Upper lobe of right lung (tissue), 1 donor: ENCODE measurements around the gene SAAL1. TPM values are rescaled to one million over a fixed set of nuclear protein-coding genes. Genes with fewer than 3 reads are reported as not detected.

Experiments
- ATAC-seq: fragments of 200-7000 bp; cut with Tn5 transposase; one replicate; pipeline ENCODE4 v1.9.1; 2020; ENCODE audit warnings: mild to moderate bottlenecking, moderate library complexity
- DNase-seq: peaks from one replicate; pipeline ENCODE4 v3.0.0-alpha.2; 2020
- H3K27ac ChIP-seq: fragments of 200-600 bp; one replicate; pipeline ENCODE4 v1.8.0; 2022
- H3K27me3 ChIP-seq: fragments of 200-600 bp; one replicate; pipeline ENCODE4 v1.8.0; 2022; ENCODE audit warnings: mild to moderate bottlenecking
- H3K36me3 ChIP-seq: fragments of 200-600 bp; one replicate; pipeline ENCODE4 v1.8.0; 2022
- H3K4me1 ChIP-seq: fragments of 200-600 bp; one replicate; pipeline ENCODE4 v1.8.0; 2022
- H3K4me3 ChIP-seq: fragments of 200-600 bp; one replicate; pipeline ENCODE4 v1.8.0; 2022; ENCODE audit warnings: mild to moderate bottlenecking
- H3K9me3 ChIP-seq: fragments of 200-600 bp; one replicate; pipeline ENCODE4 v1.8.0; 2022
- CTCF ChIP-seq: fragments of 200-600 bp; IDR thresholded peaks from one replicate; pipeline ENCODE4 v1.8.0; 2022; ENCODE audit warnings: antibody characterized with exemption
- intact Hi-C: fragments of 100-400 bp; cut with DNase I; formaldehyde crosslinking; loops from one replicate; pipeline ENCODE4 v1.11.0; 2022
- total RNA-seq: library from RNA; stranded (reverse); fragmentation: NEBNext Ultra II Directional; extraction: Animal tissue kit (Norgen Biotek cat#: 25700); gene quantifications from one replicate; pipeline ENCODE4 v1.2.1, GENCODE V29; 2021
- donor health status: DM: no; HTN: yes; CAD: no; lungs with severe emphysema.

The SAAL1 gene
- total RNA-seq, 1 donor from 2014 or later: 8.8 TPM

- no peak for ATAC-seq
Measured at GRCh38 chr11:18065572-18065971, 40.3 kb downstream of the SAAL1 start.

GRCh38 chr11:18064450-18065054 is 41.3 kb downstream of the SAAL1 start:
- Histone ChIP-seq H3K9me3 (no peaks in the 10 kb centered on the region), H3K4me1 (no peaks in the 10 kb centered on the region), H3K27me3 (no peaks in the 10 kb centered on the region), H3K36me3 (no peaks in the 10 kb centered on the region), H3K27ac (no peak overlapping the region), H3K4me3 (no peak overlapping the region)
- DNase-seq: no peak
- intact Hi-C loops: no loop called here
- ATAC-seq: no peak
- no peak for TF ChIP-seq CTCF

More at GRCh38 chr11:18065572-18065971, 40.3 kb downstream of the SAAL1 start:
- Histone ChIP-seq H3K4me1 (no peaks in the 10 kb centered on the region), H3K4me3 (no peak overlapping the region), H3K9me3 (no peaks in the 10 kb centered on the region), H3K27ac (no peak overlapping the region), H3K27me3 (no peaks in the 10 kb centered on the region), H3K36me3 (no peaks in the 10 kb centered on the region)
- no peak for DNase-seq
- intact Hi-C loops: no loop called here
- no peak for TF ChIP-seq CTCF

- no peaks in the 10 kb centered on the region for H3K4me1 ChIP-seq
- H3K9me3 ChIP-seq: no peaks in the 10 kb centered on the region
- no peak for ATAC-seq
- intact Hi-C loops: no loop called here
- DNase-seq: no peak
- H3K36me3 ChIP-seq: no peaks in the 10 kb centered on the region
- H3K27me3 ChIP-seq: no peaks in the 10 kb centered on the region
- H3K4me3 ChIP-seq: no peak overlapping the region
- no peak overlapping the region for H3K27ac ChIP-seq
- TF ChIP-seq CTCF: no peak
Measured at GRCh38 chr11:18063862-18064434, 41.9 kb downstream of the SAAL1 start.

- no peaks in the 10 kb centered on the region for H3K36me3 ChIP-seq
Measured at GRCh38 chr11:18063125-18063524, 42.8 kb downstream of the SAAL1 start.

GRCh38 chr11:18061351-18061750 is 44.5 kb downstream of the SAAL1 start:
- Histone ChIP-seq H3K27ac (no peak overlapping the region), H3K4me1 (no peaks in the 10 kb centered on the region), H3K36me3 (no peaks in the 10 kb centered on the region), H3K9me3 (no peaks in the 10 kb centered on the region), H3K27me3 (no peaks in the 10 kb centered on the region), H3K4me3 (no peak overlapping the region)
- no peak for TF ChIP-seq CTCF
- no peak for DNase-seq
- no peak for ATAC-seq
- intact Hi-C loops: no loop called here

More at GRCh38 chr11:18063125-18063524, 42.8 kb downstream of the SAAL1 start:
- intact Hi-C loops: no loop called here
- no peak for ATAC-seq
- Histone ChIP-seq H3K9me3 (no peaks in the 10 kb centered on the region), H3K4me3 (no peak overlapping the region), H3K4me1 (no peaks in the 10 kb centered on the region), H3K27ac (no peak overlapping the region), H3K27me3 (no peaks in the 10 kb centered on the region)
- no peak for TF ChIP-seq CTCF
- no peak for DNase-seq
